Large intestine (tissue), 3 donors: ENCODE measurements around the gene CDKN2D. TPM values are rescaled to one million over a fixed set of nuclear protein-coding genes. Genes with fewer than 3 reads are reported as not detected.
A peak's percentile ranks its signal among the peaks of the same experiment; 100 is the strongest.

Experiments
- DNase-seq, 2 donors: peaks; one replicate each; pipeline versions ENCODE4 v3.0.0 to v3.0.0-alpha.2; 2013
- H3K27ac ChIP-seq: one replicate; pipeline ENCODE4 v1.5.1; 2013; ENCODE audit warnings: low read length
- H3K27me3 ChIP-seq: 2 replicates; pipeline ENCODE4 v1.6.1; 2013; ENCODE audit warnings: low read length; ENCODE audit not compliant: control insufficient read depth, insufficient read depth
- H3K36me3 ChIP-seq: 2 replicates; pipeline ENCODE4 v1.6.1; 2013; ENCODE audit warnings: low read length; ENCODE audit not compliant: control insufficient read depth, insufficient read depth
- H3K4me1 ChIP-seq: one replicate; pipeline ENCODE4 v1.6.1; 2013; ENCODE audit warnings: low read length; ENCODE audit not compliant: control insufficient read depth, insufficient read depth
- H3K4me3 ChIP-seq: one replicate; pipeline ENCODE4 v1.5.1; 2013; ENCODE audit warnings: low read length
- H3K9me3 ChIP-seq: one replicate; pipeline ENCODE4 v1.6.1; 2013; ENCODE audit warnings: mild to moderate bottlenecking, low read depth, low read length, moderate library complexity; ENCODE audit not compliant: control insufficient read depth
- whole genome bisulfite sequencing: methylation state at CpG from one replicate; pipeline ENCODE4 v1.1.5; 2013; ENCODE audit warnings: low lambda C conversion rate; ENCODE audit not compliant: insufficient coverage; 5-methylcytosine and 5-hydroxymethylcytosine counted together
- polyA plus RNA-seq: library from polyadenylated mRNA; unstranded; fragments of 120-200 nt; gene quantifications from one replicate; pipeline ENCODE4 v1.2.1, GENCODE V29; 2013

The CDKN2D gene
- polyA plus RNA-seq, 1 donor = 10.3 TPM

- Histone ChIP-seq H3K27ac (no peak overlapping the region), H3K27me3 (peaks cover 52% of the 10 kb centered on the region), H3K4me3 (no peak overlapping the region), H3K9me3 (no peaks in the 10 kb centered on the region), H3K4me1 (peaks cover 5% of the 10 kb centered on the region), H3K36me3 (no peaks in the 10 kb centered on the region)
- DNase-seq = no peak
- WGBS = no CpG with 5 or more reads among the region's 13 CpGs
These were observed 47.2 kb downstream of the CDKN2D start for GRCh38 chr19:10521461-10522171.

DNA sequence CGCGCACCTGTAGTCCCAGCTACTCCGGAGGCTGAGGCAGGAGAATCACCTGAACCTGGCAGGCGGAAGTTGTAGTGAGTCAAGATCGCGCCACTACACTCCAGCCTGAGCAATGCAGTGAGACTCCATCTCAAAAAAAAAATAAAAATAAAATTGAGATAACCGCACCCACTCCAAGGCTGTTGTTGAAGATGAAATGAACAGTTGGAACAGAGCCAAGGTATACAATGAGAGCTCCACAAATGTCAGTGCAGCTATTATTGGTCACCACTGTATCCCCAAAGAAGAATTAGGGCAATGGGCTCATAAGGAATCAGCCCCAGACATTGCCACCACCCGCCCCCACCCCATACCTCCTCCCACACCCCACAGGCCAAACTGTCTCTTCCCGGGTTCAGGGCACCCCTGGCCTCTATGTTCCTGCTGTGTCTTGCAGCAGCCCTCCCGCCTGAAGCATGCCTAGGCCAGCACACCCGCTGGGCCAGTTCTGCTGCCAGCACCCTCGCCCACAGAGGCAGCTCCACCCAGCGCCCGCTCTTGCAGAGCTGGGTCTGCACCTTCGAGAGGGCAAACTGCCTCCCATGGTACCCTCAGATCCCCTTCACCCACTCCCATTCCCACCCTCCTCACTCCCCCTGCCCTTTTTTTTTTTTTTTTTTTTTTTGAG, 48.0 kb downstream of the CDKN2D start:
- no peak for DNase-seq
- H3K9me3 ChIP-seq = no peaks in the 10 kb centered on the region
- no peak overlapping the region for H3K4me3 ChIP-seq
- H3K36me3 ChIP-seq = no peaks in the 10 kb centered on the region
- no CpG with 5 or more reads among the region's 15 CpGs for WGBS
- H3K27me3 ChIP-seq = peaks cover 61% of the 10 kb centered on the region
- peaks cover 5% of the 10 kb centered on the region for H3K4me1 ChIP-seq
- H3K27ac ChIP-seq = no peak overlapping the region

GRCh38 chr19:10519421-10519820, 49.4 kb downstream of the CDKN2D start:
- no peak for DNase-seq
- H3K27me3 ChIP-seq = peaks cover 74% of the 10 kb centered on the region
- H3K9me3 ChIP-seq = peaks cover 5% of the 10 kb centered on the region
- no peak overlapping the region for H3K27ac ChIP-seq
- no peak overlapping the region for H3K4me3 ChIP-seq
- WGBS = 60% methylated on average over 3 of the region's 7 CpGs
- H3K4me1 ChIP-seq = peaks cover 5% of the 10 kb centered on the region
- H3K36me3 ChIP-seq = no peaks in the 10 kb centered on the region

DNA sequence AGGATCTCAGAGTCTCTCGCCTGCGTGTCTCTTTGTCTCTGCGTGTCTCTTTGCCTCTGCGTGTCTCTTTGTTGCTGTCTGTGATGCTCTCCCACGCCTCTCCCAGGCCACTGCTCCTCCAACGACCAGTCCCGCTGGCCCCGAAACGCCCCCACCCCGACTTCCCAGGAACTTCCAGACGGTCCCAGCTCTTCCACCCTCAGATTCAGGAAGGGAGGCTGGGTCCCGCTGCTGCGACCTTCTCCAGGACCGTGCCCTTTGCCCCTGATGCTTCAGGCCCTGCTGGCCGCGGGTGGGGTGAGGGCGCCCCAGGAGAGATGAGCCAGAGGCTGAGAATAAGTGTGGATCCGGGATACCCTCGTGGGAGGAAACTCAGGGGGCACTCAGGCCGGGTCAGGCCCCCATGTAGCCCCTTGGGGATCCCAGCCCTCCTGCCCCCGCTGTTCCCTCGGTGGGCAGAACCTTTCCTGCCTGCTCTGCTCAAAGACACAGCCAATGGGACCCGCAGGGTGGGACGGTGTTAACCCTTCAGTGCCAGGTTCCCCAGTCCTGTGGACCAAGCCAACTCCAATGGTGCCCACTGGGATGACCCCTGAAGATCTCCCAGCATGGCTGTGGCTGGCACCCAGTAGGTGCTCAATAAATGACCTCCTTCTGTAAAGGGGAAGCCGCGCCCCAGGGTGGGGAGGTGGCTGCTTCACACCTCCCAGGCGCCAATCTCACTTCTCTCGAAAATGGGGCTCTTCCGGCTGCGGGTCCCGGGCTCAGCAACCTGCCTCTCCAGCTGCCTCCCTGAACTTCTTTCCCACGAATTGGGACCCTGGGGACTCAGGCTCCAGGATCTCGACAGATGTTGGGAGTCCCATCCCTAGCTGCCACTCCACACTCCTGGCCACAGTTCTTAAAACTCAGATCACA, 50.1 kb downstream of the CDKN2D start:
- Histone ChIP-seq H3K4me3 (no peak overlapping the region), H3K27me3 (peaks cover 77% of the 10 kb centered on the region)
- 4% methylated on average over 4 of the region's 33 CpGs for WGBS

GRCh38 chr19:10517760-10518443, 50.9 kb downstream of the CDKN2D start:
- H3K27me3 ChIP-seq = peaks cover 85% of the 10 kb centered on the region
- no peak for DNase-seq
- H3K9me3 ChIP-seq = peaks cover 5% of the 10 kb centered on the region
- H3K27ac ChIP-seq = no peak overlapping the region
- H3K36me3 ChIP-seq = no peaks in the 10 kb centered on the region
- H3K4me1 ChIP-seq = peaks cover 5% of the 10 kb centered on the region
- WGBS = no CpG with 5 or more reads among the region's 27 CpGs
- peak overlapping the region; percentile 10 for H3K4me3 ChIP-seq

More for the DNA sequence above, 50.1 kb downstream of the CDKN2D start:
- no peak overlapping the region for H3K27ac ChIP-seq
- no peaks in the 10 kb centered on the region for H3K36me3 ChIP-seq
- no peak for DNase-seq
- peaks cover 5% of the 10 kb centered on the region for H3K9me3 ChIP-seq
- H3K4me1 ChIP-seq = peaks cover 5% of the 10 kb centered on the region

- no peaks in the 10 kb centered on the region for H3K36me3 ChIP-seq
- H3K4me3 ChIP-seq = peak within 1 kb of the TSS; percentile 10
- H3K9me3 ChIP-seq = peaks cover 5% of the 10 kb centered on the region
- no peak within 1 kb of the TSS for H3K27ac ChIP-seq
- no CpG with 5 or more reads among the region's 39 CpGs for WGBS
- DNase-seq = no peak
- H3K4me1 ChIP-seq = peaks cover 5% of the 10 kb centered on the region
- H3K27me3 ChIP-seq = peaks cover 91% of the 10 kb centered on the region
These were observed 51.4 kb downstream of the CDKN2D start, which contains the start of gene S1PR5 for GRCh38 chr19:10517361-10517759. Gene S1PR5 (minus strand): TSS chr19:10517447. CDS start chr19:10515011, 2,436 bp downstream.

- H3K4me1 ChIP-seq = peaks cover 5% of the 10 kb centered on the region
- WGBS = no CpG with 5 or more reads among the region's 10 CpGs
- no peaks in the 10 kb centered on the region for H3K36me3 ChIP-seq
- peaks cover 90% of the 10 kb centered on the region for H3K27me3 ChIP-seq
- no peak overlapping the region for H3K4me3 ChIP-seq
- peaks cover 5% of the 10 kb centered on the region for H3K9me3 ChIP-seq
- H3K27ac ChIP-seq = no peak overlapping the region
- DNase-seq = no peak
These were observed 52.0 kb downstream of the CDKN2D start for GRCh38 chr19:10516671-10517286.

Other genes with a start within 250 kb of the CDKN2D start
- gene RAVER1, start 235.4 kb downstream of the CDKN2D start, polyA plus RNA-seq = 45.2 TPM
- gene ICAM3, start 229.4 kb downstream of the CDKN2D start, polyA plus RNA-seq = 5.3 TPM
- gene TYK2, start 188.4 kb downstream of the CDKN2D start, polyA plus RNA-seq = 111 TPM
- gene CDC37, start 165.4 kb downstream of the CDKN2D start, polyA plus RNA-seq = 155 TPM
- 2.2 TPM for gene PDE4A, start 148.4 kb downstream of the CDKN2D start, polyA plus RNA-seq
- 36.7 TPM for gene KEAP1, start 65.6 kb downstream of the CDKN2D start, polyA plus RNA-seq
- 0.96 TPM for gene S1PR5, start 51.5 kb downstream of the CDKN2D start, polyA plus RNA-seq
- 30.0 TPM for gene ATG4D, start 25.1 kb downstream of the CDKN2D start, polyA plus RNA-seq
- 22.1 TPM for gene KRI1, start 3.0 kb downstream of the CDKN2D start, polyA plus RNA-seq
- 69.2 TPM for gene AP1M2, start 18.3 kb upstream of the CDKN2D start, polyA plus RNA-seq
- gene SLC44A2, start 56.6 kb upstream of the CDKN2D start, polyA plus RNA-seq = 30.0 TPM
- gene ILF3, start 85.4 kb upstream of the CDKN2D start, polyA plus RNA-seq = 199 TPM
- 49.2 TPM for gene QTRT1, start 132.5 kb upstream of the CDKN2D start, polyA plus RNA-seq
- gene DNM2, start 149.1 kb upstream of the CDKN2D start, polyA plus RNA-seq = 131 TPM